WTC11 (cell line): ENCODE results near the gene C1orf146. TPM values are rescaled to one million over a fixed set of nuclear protein-coding genes. Genes with fewer than 3 reads are reported as not detected.

Experiments used
- ATAC-seq: fragments of 200-7000 bp; cut with Tn5 transposase; 2 replicates; pipeline ENCODE4 v1.10.0; 2021; ENCODE audit warnings: mild to moderate bottlenecking, moderate library complexity
- CTCF ChIA-PET: fragments of 300-600 bp; sonication (Branson Sonifier 250); formaldehyde crosslinking; loops from one replicate; lab custom pipeline; 2021; ENCODE audit warnings: antibody characterized with exemption; lab: Charles Lee
- POLR2A ChIA-PET: fragments of 350-600 bp; sonication (Branson Sonifier 250); formaldehyde crosslinking; loops from one replicate; lab custom pipeline; 2021; ENCODE audit warnings: antibody characterized with exemption; lab: Charles Lee
- DNase-seq: peaks from one replicate; pipeline ENCODE4 v3.0.0; 2021; ENCODE audit warnings: low spot score
- H3K27ac Mint-ChIP-seq: 2 replicates; pipeline ENCODE4 v1.8.0; 2021; ENCODE audit warnings: mixed read lengths
- H3K27me3 Mint-ChIP-seq: 2 replicates; pipeline ENCODE4 v1.8.0; 2021; ENCODE audit warnings: low read depth, mild to moderate bottlenecking, moderate library complexity, mixed read lengths
- H3K36me3 Mint-ChIP-seq: 2 replicates; pipeline ENCODE4 v1.8.0; 2021; ENCODE audit warnings: mixed read lengths
- H3K4me1 Mint-ChIP-seq: 2 replicates; pipeline ENCODE4 v1.8.0; 2022; ENCODE audit warnings: mixed read lengths
- H3K4me3 Mint-ChIP-seq: 2 replicates; pipeline ENCODE4 v1.8.0; 2021; ENCODE audit warnings: mild to moderate bottlenecking, moderate library complexity, mixed read lengths
- H3K9me3 Mint-ChIP-seq: 2 replicates; pipeline ENCODE4 v1.8.0; 2021; ENCODE audit warnings: mixed read lengths
- CREM ChIP-seq: sonication (generic); formaldehyde crosslinking; IDR thresholded peaks from 2 replicates; pipeline ENCODE4 v1.8.1; 2022; ENCODE audit warnings: mild to moderate bottlenecking, missing genetic modification reagents, moderate library complexity
- EMX1 ChIP-seq: fragments of 250-450 bp; sonication (Bioruptor Pico); IDR thresholded peaks from 2 replicates; pipeline ENCODE4 v1.8.0; 2021; ENCODE audit warnings: mild to moderate bottlenecking
- GABPB1 ChIP-seq: sonication (generic); formaldehyde crosslinking; IDR thresholded peaks from 2 replicates; pipeline ENCODE4 v1.8.1; 2023; ENCODE audit warnings: mild to moderate bottlenecking, missing genetic modification reagents
- HMGA2 ChIP-seq: fragments of 250-450 bp; sonication (Bioruptor Pico); IDR thresholded peaks from 2 replicates; pipeline ENCODE4 v1.4.0; 2021; ENCODE audit warnings: mild to moderate bottlenecking, moderate library complexity
- IRF2 ChIP-seq: sonication (generic); formaldehyde crosslinking; IDR thresholded peaks from 2 replicates; pipeline ENCODE4 v1.8.0; 2022; ENCODE audit warnings: low read depth, missing genetic modification reagents, borderline replicate concordance
- JUN ChIP-seq: sonication (generic); formaldehyde crosslinking; IDR thresholded peaks from 2 replicates; pipeline ENCODE4 v1.8.0; 2023; ENCODE audit warnings: mild to moderate bottlenecking, missing genetic modification reagents
- MAX ChIP-seq: sonication (generic); formaldehyde crosslinking; IDR thresholded peaks from 2 replicates; pipeline ENCODE4 v1.8.0; 2022; ENCODE audit warnings: mild to moderate bottlenecking, missing genetic modification reagents
- MYBL2 ChIP-seq: sonication (generic); formaldehyde crosslinking; IDR thresholded peaks from 2 replicates; pipeline ENCODE4 v1.8.1; 2023; ENCODE audit warnings: mild to moderate bottlenecking, moderate library complexity, missing genetic modification reagents
- NR2C2 ChIP-seq: sonication (generic); formaldehyde crosslinking; IDR thresholded peaks from 2 replicates; pipeline ENCODE4 v1.8.0; 2022; ENCODE audit warnings: mild to moderate bottlenecking, missing genetic modification reagents
- STAT6 ChIP-seq: sonication (generic); formaldehyde crosslinking; conservative IDR thresholded peaks from 2 replicates; pipeline ENCODE4 v1.8.1; 2023; ENCODE audit warnings: mild to moderate bottlenecking, low read depth, missing genetic modification reagents, moderate library complexity
- ZMAT4 ChIP-seq: fragments of 250-450 bp; sonication (Bioruptor Pico); IDR thresholded peaks from 2 replicates; pipeline ENCODE4 v1.9.0; 2021; ENCODE audit warnings: mild to moderate bottlenecking
- ZNF219 ChIP-seq: sonication (generic); formaldehyde crosslinking; IDR thresholded peaks from 2 replicates; pipeline ENCODE4 v1.8.0; 2023; ENCODE audit warnings: missing genetic modification reagents, mild to moderate bottlenecking, borderline replicate concordance
- ZNF232 ChIP-seq: sonication (generic); formaldehyde crosslinking; IDR thresholded peaks from 2 replicates; pipeline ENCODE4 v1.8.0; 2022; ENCODE audit warnings: mild to moderate bottlenecking, missing genetic modification reagents
- ZNF317 ChIP-seq: sonication (generic); formaldehyde crosslinking; IDR thresholded peaks from 2 replicates; pipeline ENCODE4 v1.8.1; 2023; ENCODE audit warnings: low read depth, mild to moderate bottlenecking, moderate library complexity, missing genetic modification reagents, borderline replicate concordance
- ZNF671 ChIP-seq: fragments of 250-450 bp; sonication (Bioruptor Pico); IDR thresholded peaks from 2 replicates; pipeline ENCODE4 v1.8.0; 2021; ENCODE audit warnings: mild to moderate bottlenecking
- total RNA-seq: library from RNA; stranded (reverse); gene quantifications from 3 replicates; pipeline ENCODE4 v1.2.3, GENCODE V29; 2021
- TF ChIP-seq, protein P1 (sequence below): sonication (generic); formaldehyde crosslinking; IDR thresholded peaks from 2 replicates; pipeline ENCODE4 v1.8.0; 2022; ENCODE audit warnings: mild to moderate bottlenecking, missing genetic modification reagents
- TF ChIP-seq, protein P2 (sequence below): sonication (generic); formaldehyde crosslinking; IDR thresholded peaks from 2 replicates; pipeline ENCODE4 v1.8.0; 2023; ENCODE audit warnings: missing genetic modification reagents, mild to moderate bottlenecking, borderline replicate concordance
- TF ChIP-seq, protein P3 (sequence below): sonication (generic); formaldehyde crosslinking; IDR thresholded peaks from 2 replicates; pipeline ENCODE4 v1.8.1; 2023; ENCODE audit warnings: mild to moderate bottlenecking, missing genetic modification reagents
- TF ChIP-seq, protein P4 (sequence below): sonication (generic); formaldehyde crosslinking; conservative IDR thresholded peaks from 2 replicates; pipeline ENCODE4 v1.8.1; 2022; ENCODE audit warnings: mild to moderate bottlenecking, missing genetic modification reagents
- TF ChIP-seq, protein P5 (sequence below): sonication (generic); formaldehyde crosslinking; IDR thresholded peaks from 2 replicates; pipeline ENCODE4 v1.8.1; 2022; ENCODE audit warnings: mild to moderate bottlenecking, moderate library complexity, missing genetic modification reagents
- TF ChIP-seq, protein P6 (sequence below): sonication (generic); formaldehyde crosslinking; IDR thresholded peaks from 2 replicates; pipeline ENCODE4 v1.8.0; 2022; ENCODE audit warnings: mild to moderate bottlenecking, missing genetic modification reagents

The C1orf146 gene
- total RNA-seq, 1 experiment from 2014 or later, result not detected

DNA sequence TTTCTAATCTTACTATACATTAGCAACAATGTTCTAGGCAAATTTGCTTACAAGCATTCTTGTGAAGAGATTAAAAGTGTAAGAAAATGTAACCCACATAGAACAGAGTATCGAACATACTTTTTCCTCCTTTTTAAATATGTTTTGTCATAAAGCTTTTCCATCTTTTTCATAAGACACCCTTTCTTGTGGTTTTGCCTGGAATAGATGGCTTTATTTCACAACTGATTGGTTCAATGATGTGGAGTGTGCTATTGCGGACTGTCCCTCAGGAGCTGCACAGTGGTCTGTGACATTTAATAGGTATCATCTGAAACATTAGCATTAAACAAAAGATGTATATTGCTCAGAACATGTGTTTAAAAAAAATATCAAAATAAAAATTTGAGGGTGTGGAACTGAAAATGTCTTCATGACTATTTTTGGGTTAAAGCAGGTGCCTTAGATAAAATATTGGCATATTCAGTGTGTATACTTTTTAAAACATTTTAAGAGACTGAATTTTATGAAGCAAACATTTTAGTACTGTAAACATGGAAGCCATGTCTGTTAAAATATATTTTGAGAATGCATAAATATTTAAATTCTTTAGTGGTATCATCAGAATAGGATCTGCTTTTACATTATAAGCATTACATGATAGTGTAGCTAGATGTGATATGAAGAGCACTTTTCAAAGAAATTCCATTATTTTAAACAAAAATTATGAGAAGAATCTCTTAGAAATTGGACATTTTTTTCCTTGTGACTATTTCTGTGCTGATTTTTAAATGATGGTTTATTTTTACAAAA, 48.3 kb upstream of the C1orf146 start (continued):
- TF ChIP-seq ZMAT4, result no peak
- TF ChIP-seq, protein P1, sequence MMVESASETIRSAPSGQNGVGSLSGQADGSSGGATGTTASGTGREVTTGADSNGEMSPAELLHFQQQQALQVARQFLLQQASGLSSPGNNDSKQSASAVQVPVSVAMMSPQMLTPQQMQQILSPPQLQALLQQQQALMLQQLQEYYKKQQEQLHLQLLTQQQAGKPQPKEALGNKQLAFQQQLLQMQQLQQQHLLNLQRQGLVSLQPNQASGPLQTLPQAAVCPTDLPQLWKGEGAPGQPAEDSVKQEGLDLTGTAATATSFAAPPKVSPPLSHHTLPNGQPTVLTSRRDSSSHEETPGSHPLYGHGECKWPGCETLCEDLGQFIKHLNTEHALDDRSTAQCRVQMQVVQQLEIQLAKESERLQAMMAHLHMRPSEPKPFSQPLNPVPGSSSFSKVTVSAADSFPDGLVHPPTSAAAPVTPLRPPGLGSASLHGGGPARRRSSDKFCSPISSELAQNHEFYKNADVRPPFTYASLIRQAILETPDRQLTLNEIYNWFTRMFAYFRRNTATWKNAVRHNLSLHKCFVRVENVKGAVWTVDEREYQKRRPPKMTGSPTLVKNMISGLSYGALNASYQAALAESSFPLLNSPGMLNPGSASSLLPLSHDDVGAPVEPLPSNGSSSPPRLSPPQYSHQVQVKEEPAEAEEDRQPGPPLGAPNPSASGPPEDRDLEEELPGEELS (CRISPR knock-in tag), result no peak
- no peak for TF ChIP-seq ZNF317 (CRISPR knock-in tag)
- TF ChIP-seq, protein P2, sequence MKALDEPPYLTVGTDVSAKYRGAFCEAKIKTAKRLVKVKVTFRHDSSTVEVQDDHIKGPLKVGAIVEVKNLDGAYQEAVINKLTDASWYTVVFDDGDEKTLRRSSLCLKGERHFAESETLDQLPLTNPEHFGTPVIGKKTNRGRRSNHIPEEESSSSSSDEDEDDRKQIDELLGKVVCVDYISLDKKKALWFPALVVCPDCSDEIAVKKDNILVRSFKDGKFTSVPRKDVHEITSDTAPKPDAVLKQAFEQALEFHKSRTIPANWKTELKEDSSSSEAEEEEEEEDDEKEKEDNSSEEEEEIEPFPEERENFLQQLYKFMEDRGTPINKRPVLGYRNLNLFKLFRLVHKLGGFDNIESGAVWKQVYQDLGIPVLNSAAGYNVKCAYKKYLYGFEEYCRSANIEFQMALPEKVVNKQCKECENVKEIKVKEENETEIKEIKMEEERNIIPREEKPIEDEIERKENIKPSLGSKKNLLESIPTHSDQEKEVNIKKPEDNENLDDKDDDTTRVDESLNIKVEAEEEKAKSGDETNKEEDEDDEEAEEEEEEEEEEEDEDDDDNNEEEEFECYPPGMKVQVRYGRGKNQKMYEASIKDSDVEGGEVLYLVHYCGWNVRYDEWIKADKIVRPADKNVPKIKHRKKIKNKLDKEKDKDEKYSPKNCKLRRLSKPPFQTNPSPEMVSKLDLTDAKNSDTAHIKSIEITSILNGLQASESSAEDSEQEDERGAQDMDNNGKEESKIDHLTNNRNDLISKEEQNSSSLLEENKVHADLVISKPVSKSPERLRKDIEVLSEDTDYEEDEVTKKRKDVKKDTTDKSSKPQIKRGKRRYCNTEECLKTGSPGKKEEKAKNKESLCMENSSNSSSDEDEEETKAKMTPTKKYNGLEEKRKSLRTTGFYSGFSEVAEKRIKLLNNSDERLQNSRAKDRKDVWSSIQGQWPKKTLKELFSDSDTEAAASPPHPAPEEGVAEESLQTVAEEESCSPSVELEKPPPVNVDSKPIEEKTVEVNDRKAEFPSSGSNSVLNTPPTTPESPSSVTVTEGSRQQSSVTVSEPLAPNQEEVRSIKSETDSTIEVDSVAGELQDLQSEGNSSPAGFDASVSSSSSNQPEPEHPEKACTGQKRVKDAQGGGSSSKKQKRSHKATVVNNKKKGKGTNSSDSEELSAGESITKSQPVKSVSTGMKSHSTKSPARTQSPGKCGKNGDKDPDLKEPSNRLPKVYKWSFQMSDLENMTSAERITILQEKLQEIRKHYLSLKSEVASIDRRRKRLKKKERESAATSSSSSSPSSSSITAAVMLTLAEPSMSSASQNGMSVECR (CRISPR knock-in tag), result no peak
- no peak for TF ChIP-seq STAT6 (CRISPR knock-in tag)
- TF ChIP-seq GABPB1 (CRISPR knock-in tag), result no peak
- TF ChIP-seq, protein P3, sequence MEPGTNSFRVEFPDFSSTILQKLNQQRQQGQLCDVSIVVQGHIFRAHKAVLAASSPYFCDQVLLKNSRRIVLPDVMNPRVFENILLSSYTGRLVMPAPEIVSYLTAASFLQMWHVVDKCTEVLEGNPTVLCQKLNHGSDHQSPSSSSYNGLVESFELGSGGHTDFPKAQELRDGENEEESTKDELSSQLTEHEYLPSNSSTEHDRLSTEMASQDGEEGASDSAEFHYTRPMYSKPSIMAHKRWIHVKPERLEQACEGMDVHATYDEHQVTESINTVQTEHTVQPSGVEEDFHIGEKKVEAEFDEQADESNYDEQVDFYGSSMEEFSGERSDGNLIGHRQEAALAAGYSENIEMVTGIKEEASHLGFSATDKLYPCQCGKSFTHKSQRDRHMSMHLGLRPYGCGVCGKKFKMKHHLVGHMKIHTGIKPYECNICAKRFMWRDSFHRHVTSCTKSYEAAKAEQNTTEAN (CRISPR knock-in tag), result no peak
- no peak for TF ChIP-seq ZNF232 (CRISPR knock-in tag)
- TF ChIP-seq MAX (CRISPR knock-in tag), result no peak
- TF ChIP-seq EMX1, result no peak
- TF ChIP-seq NR2C2 (CRISPR knock-in tag), result no peak
- no peak for TF ChIP-seq JUN (CRISPR knock-in tag)
- no peak for TF ChIP-seq MYBL2 (CRISPR knock-in tag)

- no peak for ATAC-seq
- H3K4me1 Mint-ChIP-seq, result peaks cover 16% of the 10 kb centered on the region
- ChIA-PET CTCF (interaction anchor here (0.9 kb wide), 1 partner anchor 11 kb away, joined by 3 read pairs; no protein-coding TSS in a partner anchor), POLR2A (no interaction called here)
- H3K9me3 Mint-ChIP-seq, result no peaks in the 10 kb centered on the region
- H3K27ac Mint-ChIP-seq, result no peak overlapping the region
- no peaks in the 10 kb centered on the region for H3K36me3 Mint-ChIP-seq
- H3K4me3 Mint-ChIP-seq, result no peak overlapping the region
- no peaks in the 10 kb centered on the region for H3K27me3 Mint-ChIP-seq
- no peak for DNase-seq
- TF ChIP-seq IRF2 (CRISPR knock-in tag), result no peak
- no peak for TF ChIP-seq CREM
- TF ChIP-seq HMGA2 (CRISPR knock-in tag), result no peak
- TF ChIP-seq, protein P4, sequence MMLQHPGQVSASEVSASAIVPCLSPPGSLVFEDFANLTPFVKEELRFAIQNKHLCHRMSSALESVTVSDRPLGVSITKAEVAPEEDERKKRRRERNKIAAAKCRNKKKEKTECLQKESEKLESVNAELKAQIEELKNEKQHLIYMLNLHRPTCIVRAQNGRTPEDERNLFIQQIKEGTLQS, result no peak
- TF ChIP-seq, protein P5, sequence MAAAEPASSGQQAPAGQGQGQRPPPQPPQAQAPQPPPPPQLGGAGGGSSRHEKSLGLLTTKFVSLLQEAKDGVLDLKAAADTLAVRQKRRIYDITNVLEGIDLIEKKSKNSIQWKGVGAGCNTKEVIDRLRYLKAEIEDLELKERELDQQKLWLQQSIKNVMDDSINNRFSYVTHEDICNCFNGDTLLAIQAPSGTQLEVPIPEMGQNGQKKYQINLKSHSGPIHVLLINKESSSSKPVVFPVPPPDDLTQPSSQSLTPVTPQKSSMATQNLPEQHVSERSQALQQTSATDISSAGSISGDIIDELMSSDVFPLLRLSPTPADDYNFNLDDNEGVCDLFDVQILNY (CRISPR knock-in tag), result no peak
- no peak for TF ChIP-seq ZNF219 (CRISPR knock-in tag)
- TF ChIP-seq, protein P6, sequence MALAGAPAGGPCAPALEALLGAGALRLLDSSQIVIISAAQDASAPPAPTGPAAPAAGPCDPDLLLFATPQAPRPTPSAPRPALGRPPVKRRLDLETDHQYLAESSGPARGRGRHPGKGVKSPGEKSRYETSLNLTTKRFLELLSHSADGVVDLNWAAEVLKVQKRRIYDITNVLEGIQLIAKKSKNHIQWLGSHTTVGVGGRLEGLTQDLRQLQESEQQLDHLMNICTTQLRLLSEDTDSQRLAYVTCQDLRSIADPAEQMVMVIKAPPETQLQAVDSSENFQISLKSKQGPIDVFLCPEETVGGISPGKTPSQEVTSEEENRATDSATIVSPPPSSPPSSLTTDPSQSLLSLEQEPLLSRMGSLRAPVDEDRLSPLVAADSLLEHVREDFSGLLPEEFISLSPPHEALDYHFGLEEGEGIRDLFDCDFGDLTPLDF (CRISPR knock-in tag), result no peak
- TF ChIP-seq ZNF671 (CRISPR knock-in tag), result no peak
Measured at GRCh38 chr1:92184632-92185031, 33.1 kb upstream of the C1orf146 start.
